HepG2 (cell line): Measurements from ENCODE around the gene MFSD11. TPM values are rescaled to one million over a fixed set of nuclear protein-coding genes. Genes with fewer than 3 reads are reported as not detected.

ENCODE experiments used
- ARID4A ChIP-seq: sonication (generic); formaldehyde crosslinking; IDR thresholded peaks from 2 replicates; pipeline ENCODE4 v1.5.0; 2020; ENCODE audit warnings: mild to moderate bottlenecking, missing genetic modification reagents, borderline replicate concordance
- CHD4 ChIP-seq: fragments of 200-600 bp; sonication (generic); IDR thresholded peaks from 2 replicates; pipeline ENCODE4 v1.7.0; 2017; ENCODE audit warnings: mild to moderate bottlenecking, low read length, borderline replicate concordance
- ELF4 ChIP-seq: sonication (generic); formaldehyde crosslinking; IDR thresholded peaks from 2 replicates; pipeline ENCODE4 v1.5.0; 2020; ENCODE audit warnings: missing genetic modification reagents, mild to moderate bottlenecking, moderate library complexity, borderline replicate concordance
- FOXP1 ChIP-seq, 2 experiments: fragments of 450-650 bp in 1 of 2; IDR thresholded peaks; 2 replicates each; pipeline ENCODE4 v1.6.1; 2017 to 2018; ENCODE audit warnings: antibody characterized with exemption in 1 of 2
- GATAD2A ChIP-seq: IDR thresholded peaks from 2 replicates; pipeline ENCODE4 v1.6.1; 2016
- GPN1 ChIP-seq: sonication (generic); formaldehyde crosslinking; IDR thresholded peaks from 2 replicates; pipeline ENCODE4 v1.5.1; 2020; ENCODE audit warnings: missing genetic modification reagents, borderline replicate concordance
- LCORL ChIP-seq, 2 experiments: fragments of 450-650 bp in 1 of 2; sonication (generic) in 1 of 2; formaldehyde crosslinking in 1 of 2; IDR thresholded peaks; 2 replicates each; pipeline versions ENCODE4 v1.5.0 to v1.6.1; 2017 to 2020; ENCODE audit warnings: antibody characterized with exemption in 1 of 2, missing genetic modification reagents in 1 of 2
- MBD4 ChIP-seq: IDR thresholded peaks from 2 replicates; pipeline ENCODE4 v1.6.1; 2012; ENCODE audit warnings: low read length, inconsistent platforms, borderline replicate concordance
- MXD1 ChIP-seq: sonication (generic); formaldehyde crosslinking; IDR thresholded peaks from 2 replicates; pipeline ENCODE4 v1.4.0; 2020; ENCODE audit warnings: mild to moderate bottlenecking, missing genetic modification reagents
- NAIF1 ChIP-seq: sonication (generic); formaldehyde crosslinking; IDR thresholded peaks from 2 replicates; pipeline ENCODE4 v1.5.0; 2020; ENCODE audit warnings: mild to moderate bottlenecking, missing genetic modification reagents, borderline replicate concordance
- NFYB ChIP-seq: sonication (generic); formaldehyde crosslinking; IDR thresholded peaks from 2 replicates; pipeline ENCODE4 v1.4.0; 2020; ENCODE audit warnings: missing genetic modification reagents
- XRCC5 ChIP-seq: fragments of 200-400 bp; formaldehyde crosslinking; optimal IDR thresholded peaks from 2 replicates; pipeline ENCODE3; 2017; ENCODE audit warnings: mild to moderate bottlenecking, low read length
- ZBTB7B ChIP-seq: sonication (generic); formaldehyde crosslinking; IDR thresholded peaks from 2 replicates; pipeline ENCODE4 v1.4.0; 2020; ENCODE audit warnings: missing genetic modification reagents
- ZFP91 ChIP-seq: sonication (generic); formaldehyde crosslinking; IDR thresholded peaks from 2 replicates; pipeline ENCODE4 v1.9.0; 2022; ENCODE audit warnings: missing genetic modification reagents, mild to moderate bottlenecking, borderline replicate concordance
- ZNF136 ChIP-seq: sonication (generic); formaldehyde crosslinking; IDR thresholded peaks from 2 replicates; pipeline ENCODE4 v1.8.1; 2022; ENCODE audit warnings: low read depth, mild to moderate bottlenecking, moderate library complexity, missing genetic modification reagents
- ZNF451 ChIP-seq: sonication (generic); formaldehyde crosslinking; IDR thresholded peaks from 2 replicates; pipeline ENCODE4 v1.5.0; 2020; ENCODE audit warnings: mild to moderate bottlenecking, missing genetic modification reagents
- ZNF615 ChIP-seq: sonication (generic); formaldehyde crosslinking; IDR thresholded peaks from 2 replicates; pipeline ENCODE4 v1.5.0; 2020; ENCODE audit warnings: mild to moderate bottlenecking, missing genetic modification reagents, borderline replicate concordance
- ZNF747 ChIP-seq: sonication (generic); formaldehyde crosslinking; IDR thresholded peaks from 2 replicates; pipeline ENCODE4 v1.8.1; 2023; ENCODE audit warnings: missing genetic modification reagents, mild to moderate bottlenecking, borderline replicate concordance
- ZNF761 ChIP-seq: sonication (generic); formaldehyde crosslinking; conservative IDR thresholded peaks from 2 replicates; pipeline ENCODE4 v1.4.0; 2020; ENCODE audit warnings: mild to moderate bottlenecking, missing genetic modification reagents
- ZNF781 ChIP-seq: sonication (generic); formaldehyde crosslinking; IDR thresholded peaks from 2 replicates; pipeline ENCODE4 v1.5.1; 2020; ENCODE audit warnings: borderline replicate concordance, mild to moderate bottlenecking, missing genetic modification reagents; ENCODE audit errors: not compliant biosample characterization
- ZSCAN31 ChIP-seq: sonication (generic); formaldehyde crosslinking; IDR thresholded peaks from 2 replicates; pipeline ENCODE4 v1.5.0; 2020; ENCODE audit warnings: low read depth, mild to moderate bottlenecking, missing genetic modification reagents
- polyA plus RNA-seq, 8 experiments: library from polyadenylated mRNA; depleted of rRNA in 3 of 8; stranded (reverse) in 7 of 8; unstranded in 1 of 8; fragments of >200 nt; fragmentation: Illumina TruSeq in 4 of 8; extraction: Trizol in 4 of 8; gene quantifications; 2 replicates each; pipeline versions ENCODE4 v1.2.1 to v1.2.3, GENCODE V29; 2011 to 2016; ENCODE audit warnings: low read depth in 4 of 8, missing spikeins in 1 of 8, mixed read lengths in 1 of 8; ENCODE audit not compliant: insufficient read depth in 1 of 8
- total RNA-seq, 5 experiments: library from RNA; depleted of rRNA; stranded (reverse); fragments of >200 nt; fragmentation: Illumina TruSeq; extraction: Trizol; gene quantifications; 2 replicates each; pipeline ENCODE4 v1.2.3, GENCODE V29; 2016; ENCODE audit warnings: low read depth in 1 of 5

The MFSD11 gene
- total and polyA plus RNA-seq, 2 of the 13 experiments (the other 11 are each of a cell fraction or from before 2014, with no cell fraction given): 26.1 to 36.3 TPM

GRCh38 chr17:76707985-76708807, 29.7 kb upstream of the MFSD11 start (continued):
- TF ChIP-seq ARID4A: peak; percentile 36; the same call in 1 of the 2 replicates
- TF ChIP-seq MBD4: no peak
- TF ChIP-seq XRCC5: peak; percentile 85
- no peak for TF ChIP-seq ZNF761
- 0 out of 2 replicates have a peak, but pooled peaks have one; percentile 52 for TF ChIP-seq ZSCAN31 (CRISPR knock-in tag)
- no peak for TF ChIP-seq FOXP1 (IDR thresholded peaks at IDR 0.05)
- no peak for TF ChIP-seq FOXP1 (CRISPR knock-in tag; IDR thresholded peaks at IDR 0.05)
- TF ChIP-seq LCORL (IDR thresholded peaks at IDR 0.05): no peak
- TF ChIP-seq LCORL (CRISPR knock-in tag; IDR thresholded peaks at IDR 0.05): peak; percentile 63; the same call in 1 of the 2 replicates
- no peak for TF ChIP-seq ZNF615 (CRISPR knock-in tag)
- 0 out of 2 replicates have a peak, but pooled peaks have one; percentile 14 for TF ChIP-seq MXD1 (CRISPR knock-in tag)
- no peak for TF ChIP-seq ZNF451 (CRISPR knock-in tag)
- 0 out of 2 replicates have a peak, but pooled peaks have one; percentile 16 for TF ChIP-seq NFYB
- TF ChIP-seq ZNF136 (CRISPR knock-in tag): no peak
- TF ChIP-seq GATAD2A: peak; percentile 50; the same call in 1 of the 2 replicates
- TF ChIP-seq ELF4 (CRISPR knock-in tag): no peak
- TF ChIP-seq ZNF747 (CRISPR knock-in tag): 0 out of 2 replicates have a peak, but pooled peaks have one; percentile 44
- no peak for TF ChIP-seq GPN1 (CRISPR knock-in tag)
- TF ChIP-seq ZNF781 (CRISPR knock-in tag): peak; percentile 15
- TF ChIP-seq NAIF1 (CRISPR knock-in tag): no peak
- TF ChIP-seq ZFP91: peak; percentile 23; the same call in 1 of the 2 replicates
- TF ChIP-seq CHD4: 0 out of 2 replicates have a peak, but pooled peaks have one; percentile 37
- 0 out of 2 replicates have a peak, but pooled peaks have one; percentile 25 for TF ChIP-seq ZBTB7B (CRISPR knock-in tag)
